HuH-7 (cell line): ENCODE results near the gene PPP1R2.

ENCODE experiments used
- DNase-seq: peaks from one replicate; pipeline ENCODE4 v3.0.0; 2011; ENCODE audit warnings: low spot score

PPP1R2 gene

GRCh38 chr3:195565716-195566115 is 22.6 kb upstream of the PPP1R2 start:
- no peak for DNase-seq

DNA sequence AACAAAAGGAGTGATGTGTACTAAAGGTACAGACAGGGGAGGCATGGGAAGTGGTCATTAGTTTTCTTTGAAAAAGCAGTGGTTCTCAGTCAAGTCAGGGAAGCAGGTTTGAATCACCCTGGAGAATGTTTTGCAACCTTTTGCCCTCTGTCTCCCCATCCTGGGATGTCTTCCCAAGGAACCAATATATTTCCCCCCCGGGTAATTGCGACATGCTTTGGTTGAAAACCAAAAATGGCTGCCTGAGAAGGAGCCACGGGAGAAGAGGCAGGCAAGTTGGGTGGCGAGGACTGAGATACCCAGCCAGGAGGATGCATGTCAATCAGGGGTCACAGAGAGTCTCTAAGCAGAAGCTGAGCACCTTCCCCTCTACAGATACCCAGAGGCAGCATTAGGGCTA is 20.2 kb upstream of the PPP1R2 start:
- no peak for DNase-seq

DNA sequence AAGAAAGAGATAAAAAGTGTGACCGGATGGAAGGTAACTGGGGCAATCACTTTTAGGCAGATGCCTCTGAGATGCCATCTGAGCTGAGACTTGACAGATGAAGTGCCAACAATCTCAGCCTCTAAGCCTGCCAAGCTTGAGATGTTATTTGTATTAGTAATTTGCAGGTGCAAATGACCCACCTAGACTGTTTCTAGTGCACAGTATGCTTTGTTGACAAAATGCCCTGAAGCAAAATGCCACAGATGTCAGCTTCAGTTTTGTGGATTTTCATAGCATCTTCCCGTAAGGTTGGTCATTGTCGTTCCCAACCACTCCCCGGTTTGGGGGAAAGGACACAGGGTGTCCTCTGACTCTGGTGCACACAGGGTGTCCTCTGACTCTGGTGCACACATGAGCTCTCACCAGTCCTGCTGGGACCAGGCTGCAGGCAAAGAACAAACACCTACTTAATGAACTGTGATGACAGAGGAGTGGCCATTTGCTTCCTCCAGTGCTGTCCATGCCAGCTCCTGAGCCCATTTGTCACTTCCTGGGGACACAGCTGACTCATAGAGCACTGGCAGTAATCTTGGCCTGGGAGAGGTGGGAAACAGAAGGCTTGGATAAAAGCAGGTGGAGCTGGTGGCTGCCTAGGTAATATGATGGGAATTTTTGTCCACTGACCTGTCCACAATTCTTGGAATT is 16.7 kb upstream of the PPP1R2 start:
- no peak for DNase-seq

GRCh38 chr3:195558602-195559001 is 15.5 kb upstream of the PPP1R2 start:
- DNase-seq: peak; percentile 38

DNA sequence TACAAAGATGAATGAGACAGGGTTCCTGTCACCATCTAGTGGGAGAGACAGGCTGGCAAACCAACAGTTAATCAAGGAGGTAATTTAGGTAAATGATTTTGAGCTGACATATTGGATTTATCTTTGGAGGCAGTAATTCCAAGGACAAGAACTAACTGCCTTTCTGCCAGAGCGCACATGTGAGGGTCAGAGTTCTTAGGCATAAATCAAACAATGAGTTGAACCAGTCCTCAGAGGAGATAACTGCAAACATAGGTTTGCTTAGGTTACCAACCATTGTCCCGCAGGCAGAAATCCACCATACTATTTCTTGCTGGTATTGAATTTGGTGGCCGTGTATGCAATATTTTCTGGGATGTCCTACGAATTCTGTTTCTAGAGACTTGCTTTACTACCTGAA is 14.2 kb upstream of the PPP1R2 start:
- DNase-seq: no peak

GRCh38 chr3:195556390-195556789 is 13.3 kb upstream of the PPP1R2 start:
- no peak for DNase-seq

DNA sequence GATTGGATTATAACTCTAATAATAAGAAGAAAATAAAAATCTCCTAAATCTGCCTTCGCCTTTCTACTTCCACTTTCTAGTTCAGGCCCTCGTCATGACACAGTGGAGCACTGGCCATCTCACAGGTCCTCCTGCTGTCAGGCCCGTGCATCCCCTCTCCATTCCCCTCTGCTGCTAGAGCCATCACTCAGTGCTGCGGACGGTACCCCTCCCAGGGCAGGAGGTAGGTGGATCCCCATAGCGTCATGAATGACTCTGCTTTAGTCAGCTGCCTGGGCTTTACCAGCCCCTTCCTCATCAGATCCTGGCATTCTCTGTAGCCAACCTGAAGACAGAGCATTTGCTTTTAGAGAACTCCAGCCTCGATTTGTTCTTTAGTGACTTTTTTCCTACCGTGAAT is 12.0 kb upstream of the PPP1R2 start:
- DNase-seq: no peak

- DNase-seq: no peak
These were observed 11.3 kb upstream of the PPP1R2 start for GRCh38 chr3:195554458-195554857.

- DNase-seq: no peak
These were observed 10.1 kb upstream of the PPP1R2 start for GRCh38 chr3:195553268-195553667.

DNA sequence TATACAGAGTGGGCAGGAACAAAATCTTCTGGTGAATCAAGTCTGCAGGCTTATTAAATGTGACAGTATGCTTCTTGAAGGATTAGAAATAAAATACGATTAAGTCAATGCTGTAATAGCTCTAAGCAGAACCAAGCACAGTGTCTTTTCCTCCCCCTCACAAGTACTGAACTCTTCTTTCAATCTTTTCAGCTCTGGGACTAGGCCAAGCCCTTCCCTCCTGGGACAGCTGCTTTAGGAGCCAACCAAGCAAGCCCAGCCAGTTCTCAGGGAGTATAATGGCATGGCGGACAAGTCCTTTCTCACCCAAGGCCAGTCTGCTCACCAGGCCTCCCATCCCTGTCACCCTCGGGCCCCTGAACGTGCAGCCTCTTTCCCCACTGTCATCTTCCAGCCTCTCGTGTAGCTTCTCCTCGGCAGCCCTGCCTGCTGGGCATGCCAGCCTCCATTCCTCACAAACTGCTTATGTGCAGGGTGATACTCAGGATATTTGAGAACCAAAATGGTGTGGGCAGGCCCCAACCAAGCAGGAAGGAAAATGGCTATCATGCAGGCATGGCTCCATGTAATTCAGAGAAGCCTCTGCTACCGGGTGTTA is 8.4 kb upstream of the PPP1R2 start:
- DNase-seq: no peak

- no peak for DNase-seq
These were observed 7.6 kb upstream of the PPP1R2 start for GRCh38 chr3:195550723-195551122.

DNA sequence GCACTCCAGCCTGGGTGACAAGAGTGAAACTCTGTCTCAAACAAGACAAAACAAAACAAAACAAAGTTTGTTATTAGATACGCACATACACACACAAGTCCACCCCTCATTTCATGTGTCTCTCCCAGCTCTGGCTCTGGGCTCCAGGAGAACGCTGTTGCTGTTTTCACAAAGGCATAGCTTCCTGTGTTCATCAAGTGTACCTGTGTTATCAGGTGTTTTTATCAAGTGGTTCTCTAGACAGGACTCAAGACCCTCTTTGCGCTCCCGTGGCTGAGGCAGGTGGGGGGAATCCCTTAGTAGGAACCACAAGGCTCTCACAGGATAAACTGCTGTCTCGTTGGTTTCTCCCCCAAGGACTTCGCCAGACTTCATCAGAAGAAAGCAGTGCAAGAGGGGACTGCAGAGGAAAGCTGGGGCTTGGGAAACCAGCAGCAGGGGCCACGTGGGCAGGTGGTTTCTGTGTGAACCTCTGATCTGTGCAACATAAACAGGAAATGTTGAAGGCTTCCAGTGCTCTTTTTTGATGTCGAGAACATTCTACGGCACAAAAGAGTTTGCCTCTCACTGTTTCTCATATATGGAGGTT is 6.9 kb upstream of the PPP1R2 start:
- DNase-seq: no peak

DNA sequence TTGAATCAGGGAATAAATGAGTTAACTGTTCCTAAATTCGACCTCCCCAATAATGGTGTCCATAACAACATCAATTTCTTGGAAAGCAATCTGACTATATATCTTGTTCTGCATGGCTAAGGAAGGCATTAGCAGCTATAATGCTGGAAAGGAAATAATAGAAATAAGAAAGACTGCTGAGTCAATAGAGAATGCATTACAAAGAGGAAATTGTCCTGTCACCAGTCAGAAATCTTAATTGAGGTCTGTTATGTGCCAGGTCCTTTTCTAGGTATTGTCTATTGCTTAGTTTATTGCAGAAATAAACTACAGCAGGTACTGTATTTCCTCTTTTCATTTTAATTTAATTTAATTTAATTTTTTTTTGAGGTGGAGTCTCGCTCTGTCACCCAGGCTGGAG is 5.9 kb upstream of the PPP1R2 start:
- DNase-seq: no peak

DNA sequence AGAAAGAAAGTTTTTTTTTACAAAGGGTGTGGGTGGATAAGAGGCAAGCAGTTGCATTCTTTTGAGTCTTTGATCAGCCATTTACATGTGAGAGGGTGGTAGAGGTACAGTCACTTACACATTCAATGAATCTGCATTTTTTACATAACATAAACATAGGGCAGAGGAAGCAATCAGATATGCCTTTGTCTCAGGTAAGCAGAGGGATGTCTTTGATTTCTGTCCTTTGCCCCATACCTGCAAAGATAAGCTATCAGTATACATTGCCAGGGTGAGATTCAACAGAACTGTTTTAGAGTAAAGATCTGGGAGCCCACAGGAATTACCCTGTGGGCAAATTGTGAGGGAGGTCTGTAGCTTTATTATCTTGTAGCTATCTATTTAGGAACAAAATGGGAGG is 5.4 kb upstream of the PPP1R2 start:
- no peak for DNase-seq

- DNase-seq: no peak
These were observed 4.9 kb upstream of the PPP1R2 start for GRCh38 chr3:195548006-195548405.

DNA sequence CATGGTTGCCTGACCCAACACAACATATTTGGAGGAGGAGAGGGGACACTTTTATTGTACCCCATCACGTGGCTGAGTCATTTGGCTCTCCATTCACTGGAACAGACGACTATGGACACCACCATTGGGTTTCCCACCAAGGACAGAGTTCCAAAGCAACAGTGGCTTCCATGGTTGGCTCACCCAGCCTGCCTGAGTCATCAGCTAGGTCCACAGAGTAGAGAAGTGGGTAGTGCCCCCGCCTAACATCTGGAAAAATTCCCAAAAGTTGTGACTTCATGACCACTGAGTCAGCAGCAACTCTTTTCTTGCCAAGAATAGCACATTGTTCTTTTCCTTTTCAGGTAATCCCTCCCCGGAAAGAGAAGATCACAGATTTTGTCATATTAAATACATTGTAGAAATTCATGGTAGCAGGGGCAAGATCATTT is 3.0 kb upstream of the PPP1R2 start:
- DNase-seq: no peak

GRCh38 chr3:195544634-195545033 is 1.5 kb upstream of the PPP1R2 start:
- DNase-seq: no peak

DNA sequence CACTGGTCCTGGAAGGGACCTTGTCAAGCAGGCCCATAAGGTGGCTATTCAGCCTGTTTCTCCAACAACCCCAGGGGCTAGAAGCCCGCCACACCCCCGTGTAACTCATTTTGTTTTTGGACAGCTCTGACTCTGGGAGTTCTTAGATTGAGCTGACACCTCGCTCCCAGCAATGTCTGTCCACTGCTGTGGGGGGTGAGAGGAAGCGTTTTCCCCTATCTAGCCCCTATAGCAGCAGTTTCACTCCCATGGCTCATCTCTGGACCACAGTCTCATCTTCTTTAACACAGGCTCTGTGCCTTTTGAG is 1.1 kb upstream of the PPP1R2 start:
- DNase-seq: no peak

DNA sequence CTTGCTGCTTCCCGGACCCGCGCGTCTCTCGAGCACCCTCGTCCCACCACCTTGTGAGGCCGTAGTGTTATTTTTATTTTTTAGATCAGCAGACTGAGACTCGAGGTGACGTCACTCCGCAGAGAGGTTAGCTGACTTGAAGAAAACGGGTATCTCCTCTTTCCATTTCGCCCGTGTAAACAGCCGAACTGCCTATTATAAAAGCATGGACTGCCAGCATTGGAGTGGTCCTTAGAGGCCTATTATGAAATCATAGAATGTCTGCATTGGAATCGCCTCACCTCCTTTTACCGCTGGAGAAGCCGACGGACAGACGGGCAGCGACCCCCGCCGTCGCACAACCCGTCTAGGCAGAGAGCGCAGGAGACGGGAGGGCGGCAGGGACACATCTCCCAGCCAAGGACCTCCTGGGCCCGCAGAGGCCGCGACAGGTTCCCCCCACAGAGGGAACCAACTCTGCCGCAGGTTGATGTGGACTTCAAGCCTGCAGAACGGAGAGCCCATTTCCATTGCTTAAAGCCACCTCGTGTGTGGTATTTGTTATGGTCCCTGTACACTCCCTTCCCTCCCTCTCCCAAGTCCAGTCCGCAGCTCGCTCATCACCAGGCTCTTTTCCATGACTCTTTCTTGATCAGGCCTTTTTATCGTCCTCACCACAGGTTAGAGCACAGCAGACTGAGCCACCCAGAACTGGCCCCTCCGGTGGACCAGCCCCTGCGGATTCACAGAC is 540 bp upstream of the PPP1R2 start:
- DNase-seq: no peak

DNA sequence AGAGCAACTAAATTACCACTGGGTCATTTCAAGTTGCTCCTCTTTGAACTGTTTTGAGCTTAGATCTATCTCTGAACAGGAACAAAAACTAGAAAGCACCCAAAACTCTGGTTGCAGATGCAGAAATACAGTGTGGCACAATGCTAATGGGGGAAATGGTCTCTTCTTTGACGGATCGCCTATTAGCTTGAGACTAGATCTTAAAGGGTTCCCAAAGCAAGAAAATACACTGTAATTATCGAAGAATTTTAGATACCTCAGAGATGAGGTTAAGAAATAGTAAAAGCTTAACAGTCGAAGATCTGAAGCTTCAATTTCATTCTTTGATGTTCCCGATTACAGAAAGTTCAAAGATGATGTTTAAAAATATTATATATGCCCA is 818 bp downstream of the PPP1R2 start:
- no peak for DNase-seq

- DNase-seq: no peak
These were observed 2.6 kb downstream of the PPP1R2 start for GRCh38 chr3:195540511-195540910.

DNA sequence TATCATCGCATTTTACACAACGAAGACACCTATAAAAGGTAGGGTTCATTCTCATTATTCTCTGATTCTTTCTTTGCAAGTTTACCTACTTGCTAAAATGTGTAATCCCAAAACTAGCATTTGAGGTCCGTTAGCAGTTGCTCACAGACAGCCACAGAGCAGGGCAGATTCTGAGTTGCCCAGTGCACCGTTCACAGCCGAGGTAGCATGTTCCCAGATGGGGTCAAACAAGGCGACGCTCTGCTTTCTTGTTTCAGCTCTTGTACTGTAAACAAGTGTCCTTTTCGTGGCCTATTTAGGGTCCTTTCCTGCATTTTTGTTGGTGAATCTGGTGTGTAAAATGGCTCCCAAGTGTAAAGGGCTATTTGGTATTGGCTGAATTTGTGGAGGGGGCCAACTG is 3.1 kb downstream of the PPP1R2 start:
- no peak for DNase-seq

- DNase-seq: no peak
These were observed 3.6 kb downstream of the PPP1R2 start for GRCh38 chr3:195539479-195539878.
